ENCODE measurements around the gene CCR6. TPM values are rescaled to one million over a fixed set of nuclear protein-coding genes. Genes with fewer than 3 reads are reported as not detected.

CCR6 gene
- polyA plus RNA-seq, 4 donors, result 0.08 TPM; not detected in 3

- DNase-seq (ENCODE audit: low read depth in 4 of 4, low spot score in 3 of 4), result no peak
Measured at GRCh38 chr6:167097770-167098169, 25.1 kb upstream of the CCR6 start.

GRCh38 chr6:167098825-167099225 lies 24.1 kb upstream of the CCR6 start:
- no peak for DNase-seq (ENCODE audit: low read depth in 4 of 4, low spot score in 3 of 4)

- no peak for DNase-seq (ENCODE audit: low read depth in 4 of 4, low spot score in 3 of 4)
Measured at GRCh38 chr6:167099707-167100106, 23.2 kb upstream of the CCR6 start.

GRCh38 chr6:167100241-167100674 lies 22.6 kb upstream of the CCR6 start:
- no peak for DNase-seq (ENCODE audit: low read depth in 4 of 4, low spot score in 3 of 4)

GRCh38 chr6:167102318-167102717 lies 20.6 kb upstream of the CCR6 start:
- DNase-seq (ENCODE audit: low read depth in 4 of 4, low spot score in 3 of 4), result no peak

- no peak for DNase-seq (ENCODE audit: low read depth in 4 of 4, low spot score in 3 of 4)
Measured at GRCh38 chr6:167103041-167103891, 19.6 kb upstream of the CCR6 start.

- DNase-seq (ENCODE audit: low read depth in 4 of 4, low spot score in 3 of 4), result no peak
Measured at GRCh38 chr6:167104388-167104787, 18.5 kb upstream of the CCR6 start.

GRCh38 chr6:167105060-167105459 lies 17.8 kb upstream of the CCR6 start:
- no peak for DNase-seq (ENCODE audit: low read depth in 4 of 4, low spot score in 3 of 4)

GRCh38 chr6:167106406-167106805 lies 16.5 kb upstream of the CCR6 start:
- no peak for DNase-seq (ENCODE audit: low read depth in 4 of 4, low spot score in 3 of 4)

GRCh38 chr6:167107787-167108186 lies 15.1 kb upstream of the CCR6 start:
- no peak for DNase-seq (ENCODE audit: low read depth in 4 of 4, low spot score in 3 of 4)

- no peak for DNase-seq (ENCODE audit: low read depth in 4 of 4, low spot score in 3 of 4)
Measured at GRCh38 chr6:167108278-167108677, 14.6 kb upstream of the CCR6 start.

- no peak for DNase-seq (ENCODE audit: low read depth in 4 of 4, low spot score in 3 of 4)
Measured at GRCh38 chr6:167109651-167110050, 13.2 kb upstream of the CCR6 start.

- no peak for DNase-seq (ENCODE audit: low read depth in 4 of 4, low spot score in 3 of 4)
Measured at GRCh38 chr6:167111597-167111996, 11.3 kb upstream of the CCR6 start.

GRCh38 chr6:167112421-167112820 lies 10.5 kb upstream of the CCR6 start:
- no peak for DNase-seq (ENCODE audit: low read depth in 4 of 4, low spot score in 3 of 4)

GRCh38 chr6:167113047-167113754 lies 9.7 kb upstream of the CCR6 start:
- no peak for DNase-seq (ENCODE audit: low read depth in 4 of 4, low spot score in 3 of 4)

GRCh38 chr6:167113935-167114910 lies 8.7 kb upstream of the CCR6 start:
- DNase-seq (ENCODE audit: low read depth in 4 of 4, low spot score in 3 of 4), result no peak

- DNase-seq (ENCODE audit: low read depth in 4 of 4, low spot score in 3 of 4), result no peak
Measured at GRCh38 chr6:167115054-167115453, 7.8 kb upstream of the CCR6 start.

- DNase-seq (ENCODE audit: low read depth in 4 of 4, low spot score in 3 of 4), result no peak
Measured at GRCh38 chr6:167116109-167116837, 6.6 kb upstream of the CCR6 start.

- no peak for DNase-seq (ENCODE audit: low read depth in 4 of 4, low spot score in 3 of 4)
Measured at GRCh38 chr6:167116838-167117228, 6.1 kb upstream of the CCR6 start.

GRCh38 chr6:167118006-167118405 lies 4.9 kb upstream of the CCR6 start:
- no peak for DNase-seq (ENCODE audit: low read depth in 4 of 4, low spot score in 3 of 4)

All from right renal pelvis (tissue), 4 donors.